ENCODE data around the gene DPH6.

Gene DPH6

DNA sequence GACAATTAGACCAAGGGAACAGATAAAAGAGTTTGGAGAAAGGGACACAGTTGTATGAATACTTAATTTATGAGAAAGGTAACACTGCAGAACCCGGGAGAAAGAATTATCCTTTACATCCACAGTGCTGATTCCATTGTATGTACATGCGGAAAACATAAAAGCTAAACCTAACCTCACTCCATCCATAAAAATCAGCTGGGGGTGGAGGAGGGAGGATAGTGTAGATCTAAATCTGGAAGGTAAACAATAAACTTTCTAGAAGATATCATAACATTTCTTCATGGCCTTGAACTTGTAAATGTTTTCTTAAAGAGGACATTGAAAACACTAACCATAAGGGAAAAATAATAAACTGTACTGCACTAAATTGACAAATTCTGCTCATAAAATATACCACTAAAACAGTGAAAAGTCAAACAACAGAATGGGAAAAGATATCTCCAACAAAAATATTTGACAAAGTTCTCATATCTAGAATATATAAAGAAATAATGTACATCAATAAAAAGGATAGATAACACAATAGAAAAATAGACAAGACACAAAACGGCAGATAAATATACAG, 220.5 kb downstream of the DPH6 start:
- DNase-seq, result no peak

DNA sequence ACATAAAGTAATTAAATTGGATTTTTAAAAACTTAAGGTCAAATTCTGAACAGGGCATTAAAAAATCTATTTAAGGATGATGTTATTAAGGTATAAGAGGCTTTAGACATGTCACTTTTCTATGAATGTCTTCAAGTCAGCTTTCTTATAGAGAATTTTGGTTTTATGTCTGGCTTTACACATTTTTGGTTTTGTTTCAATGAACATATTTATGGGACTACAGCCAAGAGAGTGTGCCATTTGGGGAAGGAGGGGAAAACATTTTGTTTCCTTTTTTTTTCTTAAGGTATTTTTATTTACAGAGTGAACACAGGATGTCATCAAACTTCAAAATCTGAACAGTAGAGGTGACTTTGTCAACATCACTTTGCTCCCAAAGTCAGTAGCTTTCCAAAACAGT, 222.8 kb downstream of the DPH6 start:
- DNase-seq, result no peak

DNA sequence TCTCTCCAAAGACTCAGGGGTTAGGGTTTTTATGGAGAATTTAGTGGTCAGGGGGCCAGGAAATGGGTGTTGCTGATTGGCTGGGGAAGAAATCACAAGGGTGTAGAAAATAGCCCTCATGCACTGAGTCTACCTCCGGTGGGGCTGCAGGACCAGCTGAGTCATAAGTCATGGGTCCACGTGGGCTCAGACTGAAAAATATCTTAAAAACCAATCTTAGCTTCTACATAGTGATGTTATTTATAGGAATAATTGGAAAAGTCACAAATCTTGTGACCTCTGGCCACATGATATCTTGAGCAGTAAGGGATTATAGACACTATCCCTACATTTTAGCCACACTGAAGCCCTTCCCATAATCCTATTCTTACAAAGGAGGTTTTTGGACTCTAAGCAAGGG, 224.0 kb downstream of the DPH6 start:
- DNase-seq, result no peak

DNA sequence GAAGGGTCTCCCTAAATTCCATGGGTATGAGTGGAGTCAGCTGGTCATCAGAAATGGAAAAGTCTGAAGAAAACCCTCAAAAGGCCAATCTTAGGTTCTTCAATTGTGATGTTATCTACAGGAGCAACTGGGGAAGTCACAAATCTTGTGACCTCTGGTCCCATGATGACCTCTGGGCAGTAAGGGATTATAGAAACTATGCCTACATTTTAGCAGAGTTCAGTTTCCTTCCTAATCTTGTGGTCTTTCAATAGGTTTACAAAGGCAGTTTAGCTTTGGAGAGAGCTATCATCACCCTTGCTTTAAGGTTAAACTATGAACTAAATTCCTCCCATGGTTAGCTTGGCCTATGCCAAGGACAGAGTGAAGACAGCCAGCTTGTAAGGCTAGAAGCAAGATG, 225.1 kb downstream of the DPH6 start:
- DNase-seq, result no peak

Measured in fibroblast of skin of back (primary cell).